ENCODE measurements around the gene CFAP92. TPM values are rescaled to one million over a fixed set of nuclear protein-coding genes. Genes with fewer than 3 reads are reported as not detected.

Gene CFAP92
- total and polyA plus RNA-seq, 2 donors (not counting 1 experiment from before 2014, with no cell fraction given) = not detected

DNA sequence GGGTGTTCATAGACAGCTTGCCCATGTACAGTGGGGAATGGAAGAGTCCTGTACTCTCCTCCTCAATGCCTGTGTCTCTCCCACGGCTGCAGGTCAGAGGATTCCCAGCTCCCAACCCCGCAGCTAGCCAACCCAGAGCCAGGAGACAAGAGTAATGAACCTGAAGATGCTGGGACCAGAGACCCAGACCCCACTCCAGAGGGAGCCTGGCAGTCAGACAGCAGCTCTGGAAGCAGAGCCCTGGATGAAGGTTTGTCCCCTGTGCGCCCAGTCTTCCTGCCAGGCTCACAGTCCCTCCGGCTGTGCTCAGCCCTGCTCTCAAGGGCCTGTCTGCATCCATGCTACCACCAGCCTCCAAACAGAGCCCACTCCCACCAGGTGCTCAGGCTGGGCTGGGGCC is 36.7 kb upstream of the CFAP92 start:
- H3K79me2 ChIP-seq (ENCODE audit: control insufficient read depth, insufficient read depth, low read length) = no peaks in the 10 kb centered on the region
- Mint-ChIP-seq H3K4me3 (no peak overlapping the region), H3K4me1 (peaks cover 12% of the 10 kb centered on the region), H3K9me3 (ENCODE audit: insufficient read depth) (no peaks in the 10 kb centered on the region), H3K27me3 (peaks cover 6% of the 10 kb centered on the region), H3K27ac (no peak overlapping the region)
- H3K36me3 ChIP-seq (replicated peaks in 1 of 2; ENCODE audit: control extremely low read depth in 1 of 2, control insufficient read depth in 1 of 2, extremely low read depth in 1 of 2, insufficient read depth in 2 of 2, low read length in 1 of 2) = no peaks in the 10 kb centered on the region
- H3K4me3 ChIP-seq (ENCODE audit: control extremely low read depth in 1 of 5, extremely low read depth in 1 of 5, insufficient read depth in 1 of 5, low read depth in 2 of 5, low read length in 4 of 5) = no peak overlapping the region
- POLR2A ChIA-PET = interaction anchor here (0.9 kb wide), 1 partner anchor 18 kb away, joined by 3 read pairs; no protein-coding TSS in a partner anchor
- intact Hi-C loops (cut with micrococcal nuclease) = no loop called here
- peaks cover 13 to 15% of the 10 kb centered on the region in 2 donors for H3K4me1 ChIP-seq (ENCODE audit: control insufficient read depth in 2 of 2, insufficient read depth in 2 of 2, low read length in 2 of 2)
- CTCF ChIA-PET = interaction anchor here (1.0 to 1.8 kb wide), 5 partner anchors 14 to 60 kb away, joined by 3 to 9 read pairs (median 3); no protein-coding TSS in a partner anchor
- TF ChIP-seq EZH2 (IDR thresholded peaks at IDR 0.05; ENCODE audit: borderline replicate concordance, insufficient read depth, low read depth, low read length, poor library complexity, severe bottlenecking) = no peak
- TF ChIP-seq, protein P1, sequence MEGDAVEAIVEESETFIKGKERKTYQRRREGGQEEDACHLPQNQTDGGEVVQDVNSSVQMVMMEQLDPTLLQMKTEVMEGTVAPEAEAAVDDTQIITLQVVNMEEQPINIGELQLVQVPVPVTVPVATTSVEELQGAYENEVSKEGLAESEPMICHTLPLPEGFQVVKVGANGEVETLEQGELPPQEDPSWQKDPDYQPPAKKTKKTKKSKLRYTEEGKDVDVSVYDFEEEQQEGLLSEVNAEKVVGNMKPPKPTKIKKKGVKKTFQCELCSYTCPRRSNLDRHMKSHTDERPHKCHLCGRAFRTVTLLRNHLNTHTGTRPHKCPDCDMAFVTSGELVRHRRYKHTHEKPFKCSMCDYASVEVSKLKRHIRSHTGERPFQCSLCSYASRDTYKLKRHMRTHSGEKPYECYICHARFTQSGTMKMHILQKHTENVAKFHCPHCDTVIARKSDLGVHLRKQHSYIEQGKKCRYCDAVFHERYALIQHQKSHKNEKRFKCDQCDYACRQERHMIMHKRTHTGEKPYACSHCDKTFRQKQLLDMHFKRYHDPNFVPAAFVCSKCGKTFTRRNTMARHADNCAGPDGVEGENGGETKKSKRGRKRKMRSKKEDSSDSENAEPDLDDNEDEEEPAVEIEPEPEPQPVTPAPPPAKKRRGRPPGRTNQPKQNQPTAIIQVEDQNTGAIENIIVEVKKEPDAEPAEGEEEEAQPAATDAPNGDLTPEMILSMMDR (IDR thresholded peaks at IDR 0.05) = no peak
- WGBS (ENCODE audit: insufficient coverage) = 96% methylated on average over 4 of the region's 4 CpGs
- no peaks in the 10 kb centered on the region for H4K20me1 ChIP-seq (ENCODE audit: control insufficient read depth, insufficient read depth, low read length, poor library complexity, severe bottlenecking)
- no peak overlapping the region for H3K27ac ChIP-seq (ENCODE audit: low read length in 2 of 2)
- DNase-seq (no peak), ATAC-seq (ENCODE audit: low read depth) (no peak)
- peaks cover 0 to 9% (median 0%) of the 10 kb centered on the region in 4 experiments for H3K27me3 ChIP-seq (replicated peaks in 1 of 4; ENCODE audit: control extremely low read depth in 1 of 4, control insufficient read depth in 3 of 4, insufficient read depth in 4 of 4, low read length in 3 of 4)
- peaks cover 0 to 10% (median 0%) of the 10 kb centered on the region in 3 donors for H3K9me3 ChIP-seq (ENCODE audit: control extremely low read depth in 1 of 3, control insufficient read depth in 2 of 3, insufficient read depth in 1 of 3, low read length in 2 of 3)
- H3K4me2 ChIP-seq (replicated peaks; ENCODE audit: low read depth, low read length, poor library complexity, severe bottlenecking) = no peak overlapping the region
- H2AFZ ChIP-seq (ENCODE audit: insufficient read depth, low read depth, low read length, poor library complexity, severe bottlenecking) = no peak overlapping the region
- no peak overlapping the region for H3K9ac ChIP-seq (ENCODE audit: low read length)

DNA sequence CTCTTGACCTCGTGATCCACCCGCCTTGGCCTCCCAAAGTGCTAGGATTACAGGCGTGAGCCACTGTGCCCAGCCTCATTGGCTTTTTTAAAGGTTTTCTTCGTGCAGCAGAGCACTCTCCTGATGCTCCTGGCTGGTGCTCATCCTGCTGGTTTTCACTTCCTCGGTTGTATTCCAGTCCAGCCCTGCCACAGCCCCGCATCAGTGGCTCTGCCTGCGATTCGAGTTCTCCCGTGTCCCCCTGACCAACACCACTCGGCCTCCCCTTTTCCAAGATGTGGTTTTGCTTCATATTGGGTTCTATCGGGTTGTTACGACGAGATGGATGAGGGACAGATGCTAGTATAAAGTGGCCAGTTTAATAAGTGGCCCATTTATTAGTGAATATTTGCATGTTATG is 35.0 kb upstream of the CFAP92 start:
- Histone ChIP-seq H3K9me3 (ENCODE audit: control extremely low read depth in 1 of 3, control insufficient read depth in 2 of 3, insufficient read depth in 1 of 3, low read length in 2 of 3) (peaks cover 0 to 13% (median 0%) of the 10 kb centered on the region in 3 donors), H3K4me1 (ENCODE audit: control insufficient read depth in 2 of 2, insufficient read depth in 2 of 2, low read length in 2 of 2) (peaks cover 13 to 15% of the 10 kb centered on the region in 2 donors), H4K20me1 (ENCODE audit: control insufficient read depth, insufficient read depth, low read length, poor library complexity, severe bottlenecking) (no peaks in the 10 kb centered on the region), H3K79me2 (ENCODE audit: control insufficient read depth, insufficient read depth, low read length) (no peaks in the 10 kb centered on the region), H3K4me2 (replicated peaks; ENCODE audit: low read depth, low read length, poor library complexity, severe bottlenecking) (no peak overlapping the region), H3K4me3 (ENCODE audit: control extremely low read depth in 1 of 5, extremely low read depth in 1 of 5, insufficient read depth in 1 of 5, low read depth in 2 of 5, low read length in 4 of 5) (no peak overlapping the region), H3K27ac (ENCODE audit: low read length in 2 of 2) (no peak overlapping the region), H3K9ac (ENCODE audit: low read length) (no peak overlapping the region), H3K27me3 (replicated peaks in 1 of 4; ENCODE audit: control extremely low read depth in 1 of 4, control insufficient read depth in 3 of 4, insufficient read depth in 4 of 4, low read length in 3 of 4) (peaks cover 0 to 9% (median 0%) of the 10 kb centered on the region in 4 experiments), H2AFZ (ENCODE audit: insufficient read depth, low read depth, low read length, poor library complexity, severe bottlenecking) (no peak overlapping the region), H3K36me3 (replicated peaks in 1 of 2; ENCODE audit: control extremely low read depth in 1 of 2, control insufficient read depth in 1 of 2, extremely low read depth in 1 of 2, insufficient read depth in 2 of 2, low read length in 1 of 2) (no peaks in the 10 kb centered on the region)
- 89% methylated on average over 6 of the region's 13 CpGs for WGBS (ENCODE audit: insufficient coverage)
- H3K27me3 Mint-ChIP-seq = peaks cover 3% of the 10 kb centered on the region
- ChIA-PET POLR2A (interaction anchor here (0.7 kb wide), 1 partner anchor 15 kb away, joined by 3 read pairs; no protein-coding TSS in a partner anchor), CTCF (interaction anchor here (1.3 to 4.0 kb wide), 6 partner anchors 12 to 287 kb away, joined by 3 to 53 read pairs (median 16); a partner anchor contains a TSS)
- no peak overlapping the region for H3K27ac Mint-ChIP-seq
- intact Hi-C loops (cut with micrococcal nuclease) = no loop called here
- DNase-seq (no peak), ATAC-seq (ENCODE audit: low read depth) (no peak)
- H3K9me3 Mint-ChIP-seq (ENCODE audit: insufficient read depth) = no peaks in the 10 kb centered on the region
- peak overlapping the region; percentile 49 for H3K4me3 Mint-ChIP-seq
- TF ChIP-seq EZH2 (IDR thresholded peaks at IDR 0.05; ENCODE audit: borderline replicate concordance, insufficient read depth, low read depth, low read length, poor library complexity, severe bottlenecking) = no peak
- peaks cover 22% of the 10 kb centered on the region for H3K4me1 Mint-ChIP-seq

Measured in B cell (primary cell).